GM18526 (cell line): ENCODE data around the gene OR10J5.

Experiments used
- POLR2A ChIP-seq: IDR thresholded peaks from 3 replicates; pipeline ENCODE4 v1.6.1; 2011; ENCODE audit not compliant: insufficient read length; ENCODE audit errors: extremely low read depth

The OR10J5 gene

DNA sequence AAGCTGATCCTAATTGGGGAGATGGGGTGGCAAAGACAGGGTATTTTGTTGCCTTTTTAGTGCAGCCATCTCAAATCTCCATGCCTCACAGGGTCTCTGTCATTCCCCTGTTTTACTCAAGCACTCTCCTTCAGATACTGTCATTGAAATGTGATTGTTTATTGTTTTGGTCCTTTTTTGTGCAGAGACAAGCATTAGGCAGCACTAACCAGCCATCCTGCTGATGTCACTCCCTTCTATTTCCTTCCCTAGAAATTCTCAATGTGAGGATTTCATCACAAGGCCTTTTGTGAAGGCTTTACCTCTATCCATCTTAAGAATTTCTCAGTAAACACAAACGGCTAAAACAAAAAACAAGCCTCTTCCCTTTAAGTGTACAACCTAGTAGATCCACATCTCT lies 34.7 kb downstream of the OR10J5 start:
- TF ChIP-seq POLR2A: no peak

DNA sequence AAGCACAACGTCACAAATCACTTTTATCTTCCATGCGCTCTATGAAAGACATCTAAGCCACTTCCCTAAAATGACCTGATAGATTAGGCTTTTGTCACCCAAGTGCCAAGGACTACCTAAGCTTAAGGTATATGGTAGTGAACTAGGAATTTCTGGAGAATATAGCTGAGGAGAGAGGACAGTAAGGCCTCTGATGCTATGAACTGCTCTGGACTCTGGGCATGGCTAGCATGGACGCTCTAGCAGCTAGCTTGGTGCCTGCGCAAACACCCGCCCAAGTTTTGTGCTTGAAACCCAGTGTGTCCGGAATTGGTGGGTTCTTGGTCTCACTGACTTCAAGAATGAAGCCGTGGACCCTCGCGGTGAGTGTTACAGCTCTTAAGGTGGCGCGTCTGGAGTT lies 42.5 kb downstream of the OR10J5 start:
- no peak for TF ChIP-seq POLR2A

DNA sequence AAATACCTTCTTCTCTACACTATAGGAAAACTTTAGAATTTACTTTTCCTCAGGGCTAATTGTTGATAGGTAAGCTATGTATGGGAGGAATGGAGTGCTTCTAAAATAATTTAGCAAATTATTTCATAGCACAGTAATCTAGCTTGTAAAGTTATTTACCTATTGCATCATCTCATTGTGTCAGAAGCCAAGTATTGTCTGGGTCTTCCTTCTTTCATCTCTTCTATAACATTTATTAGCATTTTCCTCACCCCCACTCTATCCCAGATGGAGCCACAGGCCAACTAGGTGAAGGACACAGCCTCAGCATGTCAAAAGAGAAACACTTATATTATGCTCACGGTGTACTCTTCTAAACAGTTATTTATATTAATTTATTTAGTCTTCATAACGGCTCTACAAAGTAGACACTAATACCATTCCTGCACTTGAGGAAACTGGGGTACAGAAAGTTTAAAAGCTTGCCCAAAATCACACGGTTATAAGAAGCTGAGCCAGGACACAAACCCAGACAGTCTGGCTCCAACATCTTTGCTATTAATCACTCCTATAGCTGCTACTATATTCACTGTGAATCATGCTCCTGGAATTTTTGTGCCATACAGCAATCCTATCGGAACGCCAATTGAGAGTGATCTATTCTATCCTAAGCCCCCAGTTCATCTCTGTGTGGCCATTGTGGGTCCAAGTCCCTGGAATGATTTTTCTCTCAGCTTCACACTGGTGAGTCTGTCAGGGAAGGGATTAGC lies 43.1 kb downstream of the OR10J5 start:
- TF ChIP-seq POLR2A: no peak
